Gastrocnemius medialis (tissue), 4 donors: ENCODE results near the gene IL11RA.

Experiments used
- CTCF ChIP-seq, 5 experiments: fragments of 450-650 bp in 3 of 5; fragments of 200-600 bp in 2 of 5; sonication (generic) in 2 of 5; IDR thresholded peaks in 4 of 5; conservative IDR thresholded peaks in 1 of 5; 1 replicate in 4 of 5; 2 replicates in 1 of 5; pipeline ENCODE4 v1.5.1; 2016 to 2019; ENCODE audit warnings: antibody characterized with exemption in 5 of 5, mild to moderate bottlenecking in 3 of 5, moderate library complexity in 3 of 5
- POLR2A ChIP-seq, 2 donors: fragments of 450-650 bp; IDR thresholded peaks; one replicate each; pipeline ENCODE4 v1.6.1; 2017; ENCODE audit warnings: antibody characterized with exemption in 2 of 2, mild to moderate bottlenecking in 2 of 2, moderate library complexity in 2 of 2

- TF ChIP-seq POLR2A (IDR thresholded peaks at IDR 0.05) (no peak), CTCF (IDR thresholded peaks at IDR 0.05 in 4 of 5, conservative IDR thresholded peaks at IDR 0.05 in 1 of 5) (no peak)
These were observed 5.0 kb downstream of the IL11RA start for GRCh38 chr9:34656992-34657391.
